Sigmoid colon (tissue), 7 donors: Measurements from ENCODE around the gene HNF1B. TPM values are rescaled to one million over a fixed set of nuclear protein-coding genes. Genes with fewer than 3 reads are reported as not detected.

Experiments
- DNase-seq: peaks from one replicate; pipeline ENCODE4 v3.0.0-alpha.2; 2019
- H3K27ac ChIP-seq, 4 donors: fragments of 200-600 bp; sonication (generic); one replicate each; pipeline ENCODE4 v1.5.1; 2016 to 2019; ENCODE audit warnings: mild to moderate bottlenecking in 1 of 4
- H3K27me3 ChIP-seq, 3 donors: fragments of 200-600 bp; sonication (generic); one replicate each; pipeline ENCODE4 v1.5.1; 2019; ENCODE audit warnings: mild to moderate bottlenecking in 1 of 3
- H3K36me3 ChIP-seq, 4 donors: fragments of 200-600 bp; sonication (generic); one replicate each; pipeline ENCODE4 v1.5.1; 2016 to 2019
- H3K4me1 ChIP-seq, 4 donors: fragments of 200-600 bp; sonication (generic); one replicate each; pipeline ENCODE4 v1.5.1; 2017 to 2019
- H3K4me3 ChIP-seq, 4 donors: fragments of 200-600 bp; sonication (generic); one replicate each; pipeline ENCODE4 v1.5.1; 2017 to 2019; ENCODE audit warnings: mild to moderate bottlenecking in 2 of 4, moderate library complexity in 1 of 4
- H3K9me3 ChIP-seq, 4 donors: fragments of 200-600 bp in 3 of 4; sonication (generic) in 3 of 4; one replicate each; pipeline versions ENCODE4 v1.5.1 to v1.6.1; 2013 to 2019
- CTCF ChIP-seq, 4 experiments: fragments of 450-650 bp in 3 of 4; fragments of 200-600 bp in 1 of 4; IDR thresholded peaks; one replicate each; pipeline ENCODE4 v1.5.1; 2016 to 2019; ENCODE audit warnings: antibody characterized with exemption in 4 of 4, mild to moderate bottlenecking in 3 of 4, moderate library complexity in 2 of 4
- EP300 ChIP-seq, 4 donors: sonication (generic); formaldehyde crosslinking; IDR thresholded peaks; one replicate each; pipeline ENCODE4 v1.6.1; 2017; ENCODE audit warnings: antibody characterized with exemption in 4 of 4
- POLR2A ChIP-seq, 2 donors: fragments of 450-650 bp; IDR thresholded peaks; one replicate each; pipeline ENCODE4 v1.6.1; 2016; ENCODE audit warnings: antibody characterized with exemption in 2 of 2, mild to moderate bottlenecking in 2 of 2, moderate library complexity in 2 of 2
- POLR2AphosphoS5 ChIP-seq, 4 donors: sonication (generic); formaldehyde crosslinking; IDR thresholded peaks; one replicate each; pipeline ENCODE4 v1.6.1; 2017; ENCODE audit warnings: antibody characterized with exemption in 4 of 4
- WGBS, 2 donors: extraction: QIAGEN DNeasy Blood & Tissue Kit; methylation state at CpG; one replicate each; pipeline ENCODE4 v1.1.7; 2013; 5-methylcytosine and 5-hydroxymethylcytosine counted together
- intact Hi-C: fragments of 100-400 bp; cut with DNase I; formaldehyde crosslinking; loops from one replicate; pipeline ENCODE4 v1.15.1; 2023
- polyA plus RNA-seq, 3 donors: library from polyadenylated mRNA; stranded (reverse); fragments of 200-250 nt; gene quantifications; one replicate each; pipeline ENCODE4 v1.2.3, GENCODE V29; 2013
- total RNA-seq, 4 donors: library from RNA; depleted of rRNA; stranded (reverse); fragments of >200 nt; gene quantifications; one replicate each; pipeline ENCODE4 v1.1.0, GENCODE V29; 2016
- donor health status: healthy with polysubstance abuse.
- donor health status: Bipolar disorder and iron deficiency.
- donor health status: healthy.

Gene HNF1B
- total and polyA plus RNA-seq, 7 donors = 0.28 to 13.2 (median 10.7) TPM; not detected in 3

GRCh38 chr17:37732316-37732715 lies 12.5 kb downstream of the HNF1B start:
- WGBS, 2 donors = 84 to 89% methylated on average over 4 of the region's 4 CpGs
- Histone ChIP-seq H3K27me3 (peaks cover 6 to 24% (median 18%) of the 10 kb centered on the region in 3 donors), H3K27ac (no peak overlapping the region), H3K9me3 (no peaks in the 10 kb centered on the region), H3K4me1 (no peaks in the 10 kb centered on the region), H3K4me3 (no peak overlapping the region), H3K36me3 (no peaks in the 10 kb centered on the region)
- TF ChIP-seq POLR2AphosphoS5 (IDR thresholded peaks at IDR 0.05) (no peak), EP300 (IDR thresholded peaks at IDR 0.05) (no peak)
- intact Hi-C loops = no loop called here
- no peak for DNase-seq

GRCh38 chr17:37731056-37731455 lies 13.8 kb downstream of the HNF1B start:
- Histone ChIP-seq H3K36me3 (no peaks in the 10 kb centered on the region), H3K9me3 (no peaks in the 10 kb centered on the region), H3K4me1 (no peaks in the 10 kb centered on the region), H3K27me3 (peaks cover 0 to 12% (median 9%) of the 10 kb centered on the region in 3 donors), H3K4me3 (no peak overlapping the region), H3K27ac (no peak overlapping the region)
- intact Hi-C loops = no loop called here
- WGBS, 2 donors = 92 to 93% methylated on average over 12 of the region's 12 CpGs
- no peak for DNase-seq
- no peak for TF ChIP-seq POLR2AphosphoS5 (IDR thresholded peaks at IDR 0.05)
- no peak for TF ChIP-seq CTCF (IDR thresholded peaks at IDR 0.05)
- TF ChIP-seq EP300 (IDR thresholded peaks at IDR 0.05) = no peak
- TF ChIP-seq POLR2A (IDR thresholded peaks at IDR 0.05) = no peak

- Histone ChIP-seq H3K9me3 (no peaks in the 10 kb centered on the region), H3K4me3 (no peak overlapping the region), H3K27ac (no peak overlapping the region), H3K4me1 (no peaks in the 10 kb centered on the region), H3K27me3 (peaks cover 0 to under 1% (median 0%) of the 10 kb centered on the region in 3 donors), H3K36me3 (no peaks in the 10 kb centered on the region)
- no peak for TF ChIP-seq POLR2AphosphoS5 (IDR thresholded peaks at IDR 0.05)
- no peak for TF ChIP-seq EP300 (IDR thresholded peaks at IDR 0.05)
- 27 to 52% methylated on average over 6 of the region's 6 CpGs for WGBS, 2 donors
- no peak for DNase-seq
- intact Hi-C loops = no loop called here
Observed at GRCh38 chr17:37729905-37730304, 15.0 kb downstream of the HNF1B start.

GRCh38 chr17:37726891-37727675 lies 17.8 kb downstream of the HNF1B start:
- intact Hi-C loops = no loop called here
- Histone ChIP-seq H3K36me3 (no peaks in the 10 kb centered on the region), H3K4me3 (no peak overlapping the region), H3K27me3 (peaks cover 0 to 3% (median 0%) of the 10 kb centered on the region in 3 donors), H3K4me1 (no peaks in the 10 kb centered on the region), H3K27ac (no peak overlapping the region), H3K9me3 (no peaks in the 10 kb centered on the region)
- TF ChIP-seq EP300 (IDR thresholded peaks at IDR 0.05) (no peak), POLR2A (IDR thresholded peaks at IDR 0.05) (no peak), CTCF (IDR thresholded peaks at IDR 0.05) (no peak), POLR2AphosphoS5 (IDR thresholded peaks at IDR 0.05) (no peak)
- WGBS, 2 donors = 22 to 69% methylated on average over 12 of the region's 12 CpGs
- no peak for DNase-seq

GRCh38 chr17:37726248-37726647 lies 18.6 kb downstream of the HNF1B start:
- Histone ChIP-seq H3K27me3 (peaks cover 0 to 3% (median 0%) of the 10 kb centered on the region in 3 donors), H3K4me3 (no peak overlapping the region), H3K4me1 (no peaks in the 10 kb centered on the region), H3K36me3 (no peaks in the 10 kb centered on the region), H3K9me3 (no peaks in the 10 kb centered on the region), H3K27ac (no peak overlapping the region)
- TF ChIP-seq POLR2AphosphoS5 (IDR thresholded peaks at IDR 0.05) = no peak
- no peak for TF ChIP-seq POLR2A (IDR thresholded peaks at IDR 0.05)
- no peak for TF ChIP-seq EP300 (IDR thresholded peaks at IDR 0.05)
- no peak for TF ChIP-seq CTCF (IDR thresholded peaks at IDR 0.05)
- 38 to 79% methylated on average over 3 of the region's 3 CpGs for WGBS, 2 donors
- intact Hi-C loops = no loop called here
- DNase-seq = no peak
